Neural cell (in vitro differentiated cells): Measurements from ENCODE around the gene FKTN. TPM values are rescaled to one million over a fixed set of nuclear protein-coding genes. Genes with fewer than 3 reads are reported as not detected.

Experiments used
- H2AFZ ChIP-seq: fragments of 200-600, 300-800 bp; sonication (generic), shearing (Covaris generic); 2 replicates; pipeline ENCODE4 v1.6.0; 2014; ENCODE audit warnings: low read depth, mild to moderate bottlenecking, antibody characterized with exemption, low read length, moderate library complexity
- H3F3A ChIP-seq: fragments of 200-600 bp; shearing (Covaris generic); 2 replicates; pipeline ENCODE4 v1.6.1; 2016; ENCODE audit warnings: mild to moderate bottlenecking, moderate library complexity, mixed read lengths, antibody characterized with exemption, low read length; ENCODE audit not compliant: insufficient read depth, poor library complexity, severe bottlenecking
- H3K27ac ChIP-seq: fragments of 200-600, 300-800 bp; sonication (generic), shearing (Covaris generic); 2 replicates; pipeline ENCODE4 v1.5.1; 2014; ENCODE audit warnings: mild to moderate bottlenecking, low read length, moderate library complexity
- H3K27me3 ChIP-seq: fragments of 300-800, 200-600 bp; sonication (generic), shearing (Covaris generic); 2 replicates; pipeline ENCODE4 v1.6.0; 2014; ENCODE audit warnings: mild to moderate bottlenecking, low read depth, low read length, moderate library complexity; ENCODE audit not compliant: insufficient read depth
- H3K36me3 ChIP-seq: fragments of 300-800, 200-600 bp; sonication (generic), shearing (Covaris generic); 2 replicates; pipeline ENCODE4 v1.5.1; 2014; ENCODE audit warnings: mild to moderate bottlenecking, antibody characterized with exemption, low read length, moderate library complexity; ENCODE audit not compliant: insufficient read depth
- H3K4me2 ChIP-seq: fragments of 300-800, 200-600 bp; sonication (generic), shearing (Covaris generic); 2 replicates; pipeline ENCODE4 v1.6.0; 2014; ENCODE audit warnings: mild to moderate bottlenecking, low read length
- H3K4me3 ChIP-seq: fragments of 300-800, 200-600 bp; sonication (generic), shearing (Covaris generic); 2 replicates; pipeline ENCODE4 v1.5.1; 2014; ENCODE audit warnings: mild to moderate bottlenecking, low read length, moderate library complexity
- H3K79me2 ChIP-seq: fragments of 200-600 bp; shearing (Covaris generic); replicated peaks from 2 replicates; pipeline ENCODE4 v1.6.0; 2014; ENCODE audit warnings: mild to moderate bottlenecking, low read length, moderate library complexity; ENCODE audit not compliant: insufficient read depth
- H3K9ac ChIP-seq: fragments of 300-800, 200-600 bp; sonication (generic), shearing (Covaris generic); 2 replicates; pipeline ENCODE4 v1.6.1; 2016; ENCODE audit warnings: mild to moderate bottlenecking, low read length, mixed read lengths
- H3K9me2 ChIP-seq: fragments of 200-600 bp; shearing (Covaris generic); 2 replicates; pipeline ENCODE4 v1.6.1; 2016; ENCODE audit warnings: mild to moderate bottlenecking, low read length, mixed read lengths; ENCODE audit not compliant: insufficient read depth
- H3K9me3 ChIP-seq: fragments of 200-600, 300-800 bp; sonication (generic), shearing (Covaris generic); 2 replicates; pipeline ENCODE4 v1.6.1; 2016; ENCODE audit warnings: mild to moderate bottlenecking, mixed run types, low read length, moderate library complexity, mixed read lengths
- H4K20me1 ChIP-seq: fragments of 200-600 bp; shearing (Covaris generic); 2 replicates; pipeline ENCODE4 v1.6.1; 2016; ENCODE audit warnings: mild to moderate bottlenecking, mixed run types; ENCODE audit not compliant: insufficient read depth
- EP300 ChIP-seq: fragments of 450-650 bp; conservative IDR thresholded peaks from 2 replicates; pipeline ENCODE4 v1.6.1; 2014; ENCODE audit warnings: antibody characterized with exemption, mild to moderate bottlenecking, moderate library complexity; ENCODE audit not compliant: poor library complexity, severe bottlenecking
- EZH2 ChIP-seq: fragments of 200-600, 300-800 bp; shearing (Covaris generic), sonication (generic); IDR thresholded peaks from 2 replicates; pipeline ENCODE4 v1.6.1; 2014; ENCODE audit warnings: antibody characterized with exemption, low read length, borderline replicate concordance, mild to moderate bottlenecking; ENCODE audit not compliant: insufficient read depth, poor library complexity, severe bottlenecking
- MXI1 ChIP-seq: fragments of 450-650 bp; conservative IDR thresholded peaks from 2 replicates; pipeline ENCODE4 v1.6.1; 2014; ENCODE audit warnings: antibody characterized with exemption, mild to moderate bottlenecking; ENCODE audit not compliant: poor library complexity, severe bottlenecking
- POLR2AphosphoS5 ChIP-seq: IDR thresholded peaks from 2 replicates; pipeline ENCODE4 v1.6.1; 2012
- RAD21 ChIP-seq: fragments of 450-650 bp; conservative IDR thresholded peaks from 2 replicates; pipeline ENCODE4 v1.6.1; 2014; ENCODE audit warnings: antibody characterized with exemption, mild to moderate bottlenecking, moderate library complexity
- SMC3 ChIP-seq: fragments of 450-650 bp; conservative IDR thresholded peaks from 2 replicates; pipeline ENCODE4 v1.6.1; 2014; ENCODE audit warnings: antibody characterized with exemption, mild to moderate bottlenecking, moderate library complexity; ENCODE audit not compliant: poor library complexity
- TAF1 ChIP-seq: IDR thresholded peaks from 2 replicates; pipeline ENCODE4 v1.6.1; 2012; ENCODE audit warnings: low read depth
- polyA plus RNA-seq: library from polyadenylated mRNA; depleted of rRNA; stranded (reverse); fragments of >200 nt; gene quantifications from 2 replicates; pipeline ENCODE4 v1.2.3, GENCODE V29; 2014
- TF ChIP-seq, protein P1 (sequence below): fragments of 450-650 bp; IDR thresholded peaks from 2 replicates; pipeline ENCODE4 v1.5.1; 2014; ENCODE audit warnings: antibody characterized with exemption, mild to moderate bottlenecking, moderate library complexity; ENCODE audit not compliant: poor library complexity, severe bottlenecking
- TF ChIP-seq, protein P2 (sequence below): IDR thresholded peaks from 2 replicates; pipeline ENCODE4 v1.6.1; 2012; ENCODE audit warnings: borderline replicate concordance

FKTN gene
- polyA plus RNA-seq, 1 donor from 2014 or later, result 52.1 TPM

DNA sequence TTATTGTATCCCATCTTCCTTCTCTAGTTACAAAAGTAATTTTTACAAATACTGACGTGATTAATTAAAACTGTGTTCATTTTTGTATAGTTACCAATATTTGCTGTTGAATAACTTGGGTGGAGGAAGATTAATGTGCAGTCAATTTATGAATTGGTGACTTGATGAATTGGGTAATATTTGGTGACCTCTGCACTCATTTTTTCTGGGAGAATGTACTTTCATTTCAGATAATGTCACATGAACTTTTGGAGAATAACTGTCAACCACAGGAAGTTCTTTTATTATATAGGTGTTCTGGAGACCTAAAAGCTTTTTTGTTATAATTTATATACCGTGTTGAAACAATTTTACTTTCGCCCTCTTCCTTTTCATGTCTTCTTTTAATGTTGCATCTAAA, 26.4 kb upstream of the FKTN start:
- no peaks in the 10 kb centered on the region for H3K9me2 ChIP-seq
- no peak overlapping the region for H2AFZ ChIP-seq

DNA sequence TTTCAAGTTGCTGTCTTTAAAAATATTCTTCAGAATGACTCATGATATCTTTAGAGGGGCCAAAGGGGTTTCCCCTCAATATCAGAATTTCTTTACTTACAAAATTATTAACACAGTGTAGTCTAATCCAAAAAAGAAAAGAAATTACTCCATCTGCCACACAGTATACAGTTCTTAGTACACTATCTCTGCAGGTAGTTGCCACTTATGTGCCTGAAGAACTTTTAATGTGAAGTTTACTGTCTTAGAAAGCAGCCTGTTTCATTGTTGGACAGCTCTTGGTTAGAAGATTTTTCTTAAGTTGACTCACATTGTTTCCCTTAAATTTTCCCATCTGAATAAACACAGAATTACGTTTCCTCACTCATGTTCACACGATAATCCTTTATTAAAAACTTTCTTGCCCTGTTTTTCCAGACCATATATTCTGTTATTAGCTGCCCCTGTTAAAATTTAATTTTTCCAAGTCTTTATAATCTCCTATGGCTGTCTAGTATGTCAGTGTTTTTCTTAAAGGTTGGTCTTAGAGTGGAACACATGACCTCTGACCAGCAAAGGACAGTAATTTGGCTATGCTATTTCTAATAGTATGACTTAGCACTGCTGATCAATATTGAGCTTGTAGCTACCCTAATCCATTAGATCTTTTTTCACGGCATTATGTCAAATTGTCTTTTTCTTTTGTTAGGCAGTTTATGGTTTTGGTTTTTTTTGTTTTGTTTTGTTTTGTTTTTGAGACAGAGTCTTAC, 21.8 kb upstream of the FKTN start:
- Histone ChIP-seq H3K79me2 (no peaks in the 10 kb centered on the region), H3K4me3 (no peak overlapping the region), H3K9ac (no peak overlapping the region), H3K36me3 (peaks cover 7% of the 10 kb centered on the region), H3K9me2 (no peaks in the 10 kb centered on the region), H3K4me2 (no peak overlapping the region), H3K27ac (no peak overlapping the region), H4K20me1 (no peaks in the 10 kb centered on the region), H3K27me3 (no peaks in the 10 kb centered on the region), H3K9me3 (no peaks in the 10 kb centered on the region), H3F3A (no peaks in the 10 kb centered on the region), H2AFZ (no peak overlapping the region)
- no peak for TF ChIP-seq MXI1
- TF ChIP-seq, protein P1, sequence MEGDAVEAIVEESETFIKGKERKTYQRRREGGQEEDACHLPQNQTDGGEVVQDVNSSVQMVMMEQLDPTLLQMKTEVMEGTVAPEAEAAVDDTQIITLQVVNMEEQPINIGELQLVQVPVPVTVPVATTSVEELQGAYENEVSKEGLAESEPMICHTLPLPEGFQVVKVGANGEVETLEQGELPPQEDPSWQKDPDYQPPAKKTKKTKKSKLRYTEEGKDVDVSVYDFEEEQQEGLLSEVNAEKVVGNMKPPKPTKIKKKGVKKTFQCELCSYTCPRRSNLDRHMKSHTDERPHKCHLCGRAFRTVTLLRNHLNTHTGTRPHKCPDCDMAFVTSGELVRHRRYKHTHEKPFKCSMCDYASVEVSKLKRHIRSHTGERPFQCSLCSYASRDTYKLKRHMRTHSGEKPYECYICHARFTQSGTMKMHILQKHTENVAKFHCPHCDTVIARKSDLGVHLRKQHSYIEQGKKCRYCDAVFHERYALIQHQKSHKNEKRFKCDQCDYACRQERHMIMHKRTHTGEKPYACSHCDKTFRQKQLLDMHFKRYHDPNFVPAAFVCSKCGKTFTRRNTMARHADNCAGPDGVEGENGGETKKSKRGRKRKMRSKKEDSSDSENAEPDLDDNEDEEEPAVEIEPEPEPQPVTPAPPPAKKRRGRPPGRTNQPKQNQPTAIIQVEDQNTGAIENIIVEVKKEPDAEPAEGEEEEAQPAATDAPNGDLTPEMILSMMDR, result no peak
- no peak for TF ChIP-seq TAF1
- TF ChIP-seq EP300, result no peak
- no peak for TF ChIP-seq SMC3
- TF ChIP-seq, protein P2, sequence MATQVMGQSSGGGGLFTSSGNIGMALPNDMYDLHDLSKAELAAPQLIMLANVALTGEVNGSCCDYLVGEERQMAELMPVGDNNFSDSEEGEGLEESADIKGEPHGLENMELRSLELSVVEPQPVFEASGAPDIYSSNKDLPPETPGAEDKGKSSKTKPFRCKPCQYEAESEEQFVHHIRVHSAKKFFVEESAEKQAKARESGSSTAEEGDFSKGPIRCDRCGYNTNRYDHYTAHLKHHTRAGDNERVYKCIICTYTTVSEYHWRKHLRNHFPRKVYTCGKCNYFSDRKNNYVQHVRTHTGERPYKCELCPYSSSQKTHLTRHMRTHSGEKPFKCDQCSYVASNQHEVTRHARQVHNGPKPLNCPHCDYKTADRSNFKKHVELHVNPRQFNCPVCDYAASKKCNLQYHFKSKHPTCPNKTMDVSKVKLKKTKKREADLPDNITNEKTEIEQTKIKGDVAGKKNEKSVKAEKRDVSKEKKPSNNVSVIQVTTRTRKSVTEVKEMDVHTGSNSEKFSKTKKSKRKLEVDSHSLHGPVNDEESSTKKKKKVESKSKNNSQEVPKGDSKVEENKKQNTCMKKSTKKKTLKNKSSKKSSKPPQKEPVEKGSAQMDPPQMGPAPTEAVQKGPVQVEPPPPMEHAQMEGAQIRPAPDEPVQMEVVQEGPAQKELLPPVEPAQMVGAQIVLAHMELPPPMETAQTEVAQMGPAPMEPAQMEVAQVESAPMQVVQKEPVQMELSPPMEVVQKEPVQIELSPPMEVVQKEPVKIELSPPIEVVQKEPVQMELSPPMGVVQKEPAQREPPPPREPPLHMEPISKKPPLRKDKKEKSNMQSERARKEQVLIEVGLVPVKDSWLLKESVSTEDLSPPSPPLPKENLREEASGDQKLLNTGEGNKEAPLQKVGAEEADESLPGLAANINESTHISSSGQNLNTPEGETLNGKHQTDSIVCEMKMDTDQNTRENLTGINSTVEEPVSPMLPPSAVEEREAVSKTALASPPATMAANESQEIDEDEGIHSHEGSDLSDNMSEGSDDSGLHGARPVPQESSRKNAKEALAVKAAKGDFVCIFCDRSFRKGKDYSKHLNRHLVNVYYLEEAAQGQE, result no peak
- no peak for TF ChIP-seq RAD21
- TF ChIP-seq EZH2, result no peak
- TF ChIP-seq POLR2AphosphoS5, result no peak

More for the DNA sequence above, 26.4 kb upstream of the FKTN start:
- Histone ChIP-seq H3K9me3 (no peaks in the 10 kb centered on the region), H4K20me1 (no peaks in the 10 kb centered on the region), H3K4me3 (no peak overlapping the region), H3K36me3 (peaks cover 7% of the 10 kb centered on the region), H3K27ac (no peak overlapping the region), H3K9ac (no peak overlapping the region), H3F3A (no peaks in the 10 kb centered on the region), H3K79me2 (no peaks in the 10 kb centered on the region), H3K4me2 (no peak overlapping the region), H3K27me3 (no peaks in the 10 kb centered on the region)
- TF ChIP-seq RAD21 (no peak), EP300 (no peak), SMC3 (no peak), EZH2 (no peak), TAF1 (no peak), POLR2AphosphoS5 (no peak), MXI1 (no peak)
- TF ChIP-seq, protein P1, result no peak
- TF ChIP-seq, protein P2, result no peak
